Loucy (cell line): ENCODE data around the gene LDHA.

Experiments
- H2AFZ ChIP-seq: fragments of 200-600 bp; sonication (generic); 2 replicates; pipeline ENCODE4 v1.6.0; 2016; ENCODE audit warnings: antibody characterized with exemption, mild to moderate bottlenecking, low read length, moderate library complexity
- H3F3A ChIP-seq: fragments of 200-600 bp; 2 replicates; pipeline ENCODE4 v1.6.0; 2016; ENCODE audit warnings: antibody characterized with exemption, low read depth, mild to moderate bottlenecking
- H3K27me3 ChIP-seq: fragments of 200-600 bp; sonication (generic); 2 replicates; pipeline ENCODE4 v1.6.1; 2014; ENCODE audit warnings: low read length, mild to moderate bottlenecking; ENCODE audit not compliant: insufficient read depth, poor library complexity, severe bottlenecking
- H3K36me3 ChIP-seq: fragments of 200-600 bp; sonication (generic); 2 replicates; pipeline ENCODE4 v1.6.1; 2016; ENCODE audit warnings: low read length; ENCODE audit not compliant: insufficient read depth
- H3K4me1 ChIP-seq: fragments of 200-600 bp; sonication (generic); 2 replicates; pipeline ENCODE4 v1.5.1; 2014; ENCODE audit warnings: low read length, mild to moderate bottlenecking; ENCODE audit not compliant: insufficient read depth, poor library complexity, severe bottlenecking
- H3K4me2 ChIP-seq: fragments of 200-600 bp; sonication (generic); 2 replicates; pipeline ENCODE4 v1.6.0; 2014; ENCODE audit warnings: antibody characterized with exemption, low read length, low read depth, mild to moderate bottlenecking; ENCODE audit not compliant: poor library complexity, severe bottlenecking
- H3K4me3 ChIP-seq: fragments of 200-600 bp; sonication (generic); 2 replicates; pipeline ENCODE4 v1.5.1; 2014; ENCODE audit warnings: low read length, mild to moderate bottlenecking, mixed read lengths; ENCODE audit not compliant: poor library complexity, severe bottlenecking
- H3K79me2 ChIP-seq: fragments of 200-600 bp; sonication (generic); 2 replicates; pipeline ENCODE4 v1.6.1; 2014; ENCODE audit warnings: low read length; ENCODE audit not compliant: insufficient read depth
- H3K9ac ChIP-seq: fragments of 200-600 bp; sonication (generic); 2 replicates; pipeline ENCODE4 v1.6.0; 2014; ENCODE audit warnings: mild to moderate bottlenecking, low read depth, low read length, moderate library complexity; ENCODE audit not compliant: poor library complexity, severe bottlenecking
- H3K9me2 ChIP-seq: fragments of 200-600 bp; sonication (generic); replicated peaks from 2 replicates; pipeline ENCODE4 v1.6.1; 2016; ENCODE audit warnings: low read depth, low read length, mixed read lengths
- H3K9me3 ChIP-seq: fragments of 200-600 bp; sonication (generic); 2 replicates; pipeline ENCODE4 v1.6.1; 2014; ENCODE audit warnings: mild to moderate bottlenecking, antibody characterized with exemption, low read length, low read depth; ENCODE audit not compliant: insufficient read depth
- H4K20me1 ChIP-seq: fragments of 200-600 bp; sonication (generic); 2 replicates; pipeline ENCODE4 v1.6.0; 2014; ENCODE audit warnings: antibody characterized with exemption, low read length, mild to moderate bottlenecking; ENCODE audit not compliant: insufficient read depth, poor library complexity, severe bottlenecking
- CTCF ChIP-seq: fragments of 200-600 bp; sonication (generic); conservative IDR thresholded peaks from 2 replicates; pipeline ENCODE4 v1.5.1; 2014; ENCODE audit warnings: mild to moderate bottlenecking, antibody characterized with exemption, low read length
- EZH2phosphoT487 ChIP-seq: fragments of 200-600 bp; IDR thresholded peaks from 2 replicates; pipeline ENCODE4 v1.6.1; 2018; ENCODE audit warnings: antibody characterized with exemption, mild to moderate bottlenecking, moderate library complexity, borderline replicate concordance

LDHA gene

GRCh38 chr11:18358646-18359045, 35.7 kb upstream of the LDHA start:
- Histone ChIP-seq H3K4me2 (peak overlapping the region; percentile 21), H3K9ac (no peak overlapping the region), H3K4me3 (no peak overlapping the region), H3K9me3 (no peaks in the 10 kb centered on the region), H4K20me1 (no peaks in the 10 kb centered on the region), H3K9me2 (no peaks in the 10 kb centered on the region), H3K36me3 (peaks cover 19% of the 10 kb centered on the region; the same call in 1 of the 2 replicates), H3F3A (no peaks in the 10 kb centered on the region), H3K4me1 (peaks cover 11% of the 10 kb centered on the region), H3K79me2 (no peaks in the 10 kb centered on the region), H2AFZ (no peak overlapping the region), H3K27me3 (no peaks in the 10 kb centered on the region)
- TF ChIP-seq EZH2phosphoT487 (no peak), CTCF (no peak)

GRCh38 chr11:18361154-18361553, 33.2 kb upstream of the LDHA start:
- no peak overlapping the region for H3K4me2 ChIP-seq
- no peak overlapping the region for H3K4me3 ChIP-seq
- H3K9me2 ChIP-seq, result no peaks in the 10 kb centered on the region
- peaks cover 30% of the 10 kb centered on the region for H3K4me1 ChIP-seq
- H3F3A ChIP-seq, result no peaks in the 10 kb centered on the region
- no peaks in the 10 kb centered on the region for H3K27me3 ChIP-seq
- no peaks in the 10 kb centered on the region for H4K20me1 ChIP-seq
- TF ChIP-seq EZH2phosphoT487, result no peak
- TF ChIP-seq CTCF, result no peak
- no peaks in the 10 kb centered on the region for H3K9me3 ChIP-seq
- H2AFZ ChIP-seq, result no peak overlapping the region
- H3K9ac ChIP-seq, result no peak overlapping the region
- peaks cover 27% of the 10 kb centered on the region; the same call in 1 of the 2 replicates for H3K36me3 ChIP-seq
- H3K79me2 ChIP-seq, result no peaks in the 10 kb centered on the region

- Histone ChIP-seq H3K36me3 (peaks cover 19% of the 10 kb centered on the region; the same call in 1 of the 2 replicates), H4K20me1 (no peaks in the 10 kb centered on the region), H2AFZ (no peak overlapping the region), H3F3A (no peaks in the 10 kb centered on the region), H3K9me2 (no peaks in the 10 kb centered on the region), H3K4me1 (peaks cover 50% of the 10 kb centered on the region), H3K4me2 (no peak overlapping the region), H3K9ac (no peak overlapping the region), H3K9me3 (no peaks in the 10 kb centered on the region), H3K4me3 (no peak overlapping the region), H3K27me3 (no peaks in the 10 kb centered on the region), H3K79me2 (no peaks in the 10 kb centered on the region; the same call in 1 of the 2 replicates)
- TF ChIP-seq EZH2phosphoT487, result no peak
- no peak for TF ChIP-seq CTCF
Measured at GRCh38 chr11:18364495-18365073, 29.8 kb upstream of the LDHA start.
